Epithelial cell of alveolus of lung (primary cell): ENCODE data around the gene SLC25A1. TPM values are rescaled to one million over a fixed set of nuclear protein-coding genes. Genes with fewer than 3 reads are reported as not detected.

ENCODE experiments used
- total RNA-seq: library from RNA; depleted of rRNA; stranded (reverse); fragments of >200 nt; gene quantifications from 2 replicates; pipeline ENCODE4 v1.2.1, GENCODE V29; 2015

Gene SLC25A1
- total RNA-seq, result 110 and 235 TPM in 2 replicates

GRCh38 chr22:19178657-19179496 is at the start of gene SLC25A1:
TSS of gene SLC25A1 (minus strand) at chr22:19178736. CDS start at chr22:19178673, 63 bp downstream.

GRCh38 chr22:19149991-19150390 is 28.5 kb downstream of the SLC25A1 start, which contains the start of gene GSC2:
TSS of gene GSC2 (minus strand) at chr22:19150292. CDS start at chr22:19150283, 9 bp downstream.

GRCh38 chr22:19130959-19131684 is 47.4 kb downstream of the SLC25A1 start, which contains the start of gene TSSK2:
TSS of gene TSSK2 (plus strand) at chr22:19131308. CDS start at chr22:19131400, 92 bp downstream.

Other genes starting within 250 kb of the SLC25A1 start
- not detected in 2 replicates for gene PRODH, start 242.4 kb downstream of the SLC25A1 start, total RNA-seq
- 37.4 and 66.0 TPM in 2 replicates for gene DGCR2, start 56.3 kb downstream of the SLC25A1 start, total RNA-seq
- gene TSSK2, start 47.4 kb downstream of the SLC25A1 start, total RNA-seq, result not detected in 2 replicates
- 17.8 and 22.6 TPM in 2 replicates for gene ESS2, start 34.1 kb downstream of the SLC25A1 start, total RNA-seq
- gene GSC2, start 28.4 kb downstream of the SLC25A1 start, total RNA-seq, result not detected in 2 replicates
- 2.3 and 6.2 TPM in 2 replicates for gene CLTCL1, start 113.0 kb upstream of the SLC25A1 start, total RNA-seq